H1 (cell line): ENCODE results near the gene CD151. TPM values are rescaled to one million over a fixed set of nuclear protein-coding genes. Genes with fewer than 3 reads are reported as not detected.

Experiments used
- CTCF ChIA-PET: fragments of 300-600 bp; sonication (Branson Sonifier 250); formaldehyde crosslinking; loops from one replicate; lab custom pipeline; 2021; ENCODE audit not compliant: partially characterized antibody; lab: Charles Lee
- POLR2A ChIA-PET: fragments of 300-600 bp; sonication (Branson Sonifier 250); formaldehyde crosslinking; loops from one replicate; lab custom pipeline; 2021; ENCODE audit warnings: inconsistent platforms; ENCODE audit not compliant: partially characterized antibody; lab: Charles Lee
- DNase-seq, 2 experiments: peaks; one replicate each; pipeline versions ENCODE4 v3.0.0 to v3.0.0-alpha.2; 2010 to 2022; ENCODE audit warnings: low spot score in 2 of 2, low read depth in 1 of 2, mixed read lengths in 1 of 2
- FAIRE-seq: peaks from 2 replicates; lab custom pipeline; 2011; peaks lifted over from hg19 to GRCh38; lab: Jason Lieb, UNC
- H2AFZ ChIP-seq: 2 replicates; pipeline ENCODE4 v1.8.1; 2012; ENCODE audit warnings: low read length, inconsistent platforms
- H2AK5ac ChIP-seq: 2 replicates; pipeline ENCODE4 v1.6.1; 2013; ENCODE audit warnings: low read depth, low read length
- H2BK120ac ChIP-seq: replicated peaks from 2 replicates; pipeline ENCODE3; 2013; ENCODE audit warnings: low read depth, low read length, inconsistent platforms
- H2BK12ac ChIP-seq: 2 replicates; pipeline ENCODE4 v1.6.1; 2013; ENCODE audit warnings: low read depth, low read length
- H2BK15ac ChIP-seq: 2 replicates; pipeline ENCODE4 v1.6.1; 2013; ENCODE audit warnings: low read length
- H2BK20ac ChIP-seq: 2 replicates; pipeline ENCODE4 v1.6.1; 2013; ENCODE audit warnings: low read length
- H2BK5ac ChIP-seq: 2 replicates; pipeline ENCODE4 v1.6.1; 2013; ENCODE audit warnings: low read depth, low read length
- H3K14ac ChIP-seq: 2 replicates; pipeline ENCODE4 v1.6.1; 2013; ENCODE audit warnings: inconsistent platforms; ENCODE audit not compliant: insufficient read length
- H3K18ac ChIP-seq: 2 replicates; pipeline ENCODE4 v1.6.1; 2013; ENCODE audit warnings: low read length; ENCODE audit errors: extremely low read depth
- H3K23ac ChIP-seq: 2 replicates; pipeline ENCODE4 v1.6.1; 2013; ENCODE audit warnings: inconsistent platforms; ENCODE audit not compliant: insufficient read length
- H3K23me2 ChIP-seq: 2 replicates; pipeline ENCODE4 v1.6.1; 2013; ENCODE audit warnings: low read depth, low read length
- H3K27ac ChIP-seq: 2 replicates; pipeline ENCODE4 v1.6.1; 2011; ENCODE audit warnings: low read depth, low read length, inconsistent platforms
- H3K27me3 ChIP-seq, 4 experiments: replicated peaks in 1 of 4; 1 replicate in 1 of 4; 2 replicates in 3 of 4; pipeline versions ENCODE4 v1.6.1 to v1.8.1; 2011 to 2013; ENCODE audit warnings: low read length in 3 of 4, mild to moderate bottlenecking in 3 of 4, inconsistent platforms in 2 of 4, mixed read lengths in 2 of 4, moderate library complexity in 1 of 4; ENCODE audit not compliant: control insufficient read depth in 3 of 4, insufficient read depth in 3 of 4; ENCODE audit errors: extremely low read depth in 1 of 4
- H3K36me3 ChIP-seq, 4 experiments: 2 replicates each; pipeline versions ENCODE4 v1.6.1 to v1.8.1; 2011 to 2013; ENCODE audit warnings: mild to moderate bottlenecking in 4 of 4, low read length in 3 of 4, moderate library complexity in 2 of 4, control low read depth in 1 of 4, inconsistent platforms in 1 of 4; ENCODE audit not compliant: insufficient read depth in 4 of 4, control insufficient read depth in 2 of 4
- H3K4ac ChIP-seq: replicated peaks from 2 replicates; pipeline ENCODE3; 2013; ENCODE audit warnings: low read length, low read depth, mixed read lengths, inconsistent platforms; ENCODE audit not compliant: insufficient read length
- H3K4me1 ChIP-seq, 4 experiments: replicated peaks in 1 of 4; 1 replicate in 1 of 4; 2 replicates in 3 of 4; pipeline versions ENCODE4 v1.6.1 to v1.8.1; 2011 to 2013; ENCODE audit warnings: low read length in 3 of 4, inconsistent platforms in 2 of 4, mixed read lengths in 1 of 4; ENCODE audit not compliant: insufficient read depth in 4 of 4, control insufficient read depth in 3 of 4
- H3K4me2 ChIP-seq, 2 experiments: 2 replicates each; pipeline versions ENCODE4 v1.6.1 to v1.8.1; 2011 to 2013; ENCODE audit warnings: low read depth in 2 of 2, low read length in 2 of 2, control low read depth in 1 of 2, inconsistent platforms in 1 of 2, mild to moderate bottlenecking in 1 of 2; ENCODE audit not compliant: insufficient read depth in 1 of 2
- H3K4me3 ChIP-seq, 4 experiments: fragments of 200-600, 300-600 bp in 1 of 4; sonication (generic), shearing (Covaris generic), sonication (Bioruptor Twin) in 1 of 4; 2 replicates each; pipeline versions ENCODE4 v1.5.1 to v1.8.1; 2011 to 2016; ENCODE audit warnings: low read length in 4 of 4, low read depth in 3 of 4, control low read depth in 2 of 4, inconsistent platforms in 2 of 4, mild to moderate bottlenecking in 2 of 4, mixed read lengths in 1 of 4, moderate library complexity in 1 of 4; ENCODE audit not compliant: insufficient read depth in 2 of 4; ENCODE audit errors: extremely low read depth in 1 of 4
- H3K56ac ChIP-seq: replicated peaks from 2 replicates; pipeline ENCODE3; 2013; ENCODE audit warnings: low read depth, mild to moderate bottlenecking, mixed read lengths, low read length, inconsistent platforms; ENCODE audit not compliant: insufficient read length
- H3K79me1 ChIP-seq: 2 replicates; pipeline ENCODE4 v1.6.1; 2013; ENCODE audit warnings: low read depth, low read length, control low read depth
- H3K79me2 ChIP-seq, 2 experiments: 2 replicates each; pipeline versions ENCODE4 v1.6.1 to v1.8.1; 2012 to 2013; ENCODE audit warnings: low read length in 2 of 2, mild to moderate bottlenecking in 2 of 2, inconsistent platforms in 1 of 2; ENCODE audit not compliant: insufficient read depth in 2 of 2, control insufficient read depth in 1 of 2
- H3K9ac ChIP-seq, 4 experiments: replicated peaks in 1 of 4; 1 replicate in 1 of 4; 2 replicates in 3 of 4; pipeline versions ENCODE4 v1.6.1 to v1.8.1; 2011 to 2013; ENCODE audit warnings: low read depth in 3 of 4, low read length in 3 of 4, control low read depth in 2 of 4, mild to moderate bottlenecking in 2 of 4, moderate library complexity in 2 of 4, inconsistent platforms in 1 of 4; ENCODE audit errors: extremely low read depth in 1 of 4
- H3K9me3 ChIP-seq, 2 experiments: 2 replicates each; pipeline versions ENCODE4 v1.6.1 to v1.8.1; 2012 to 2013; ENCODE audit warnings: mild to moderate bottlenecking in 2 of 2, moderate library complexity in 2 of 2, control low read depth in 1 of 2, inconsistent platforms in 1 of 2, low read depth in 1 of 2, low read length in 1 of 2, mixed read lengths in 1 of 2; ENCODE audit not compliant: insufficient read depth in 2 of 2
- H4K20me1 ChIP-seq, 2 experiments: replicated peaks in 1 of 2; 2 replicates each; pipeline versions ENCODE3 to v1.8.1; 2011 to 2013; ENCODE audit warnings: inconsistent platforms in 2 of 2, low read length in 2 of 2, mild to moderate bottlenecking in 1 of 2; ENCODE audit not compliant: insufficient read depth in 2 of 2, control insufficient read depth in 1 of 2
- H4K5ac ChIP-seq: 2 replicates; pipeline ENCODE4 v1.6.1; 2013; ENCODE audit warnings: low read length, low read depth, mixed read lengths, inconsistent platforms; ENCODE audit not compliant: insufficient read length
- H4K8ac ChIP-seq: 2 replicates; pipeline ENCODE4 v1.8.0; 2013; ENCODE audit warnings: mild to moderate bottlenecking, moderate library complexity, low read length, inconsistent platforms; ENCODE audit not compliant: insufficient read depth; ENCODE audit errors: extremely low read depth
- H4K91ac ChIP-seq: replicated peaks from 2 replicates; pipeline ENCODE3; 2013; ENCODE audit warnings: low read length, mixed read lengths, inconsistent platforms; ENCODE audit not compliant: insufficient read length
- CBX8 ChIP-seq: fragments of 300-800, 300-1000 bp; sonication (generic); IDR thresholded peaks from 2 replicates; pipeline ENCODE4 v1.7.1; 2016; ENCODE audit warnings: low read depth, low read length, borderline replicate concordance
- CTBP2 ChIP-seq: IDR thresholded peaks from 2 replicates; pipeline ENCODE4 v1.7.0; 2011; ENCODE audit warnings: borderline replicate concordance, mild to moderate bottlenecking, moderate library complexity, mixed read lengths, low read length; ENCODE audit not compliant: insufficient read depth, insufficient read length
- HDAC2 ChIP-seq, 2 experiments: fragments of 300-600 bp in 1 of 2; sonication (generic) in 1 of 2; IDR thresholded peaks; 2 replicates each; pipeline ENCODE4 v1.6.1; 2011 to 2012; ENCODE audit warnings: low read depth in 2 of 2, low read length in 2 of 2, mild to moderate bottlenecking in 2 of 2, moderate library complexity in 2 of 2, borderline replicate concordance in 1 of 2, inconsistent platforms in 1 of 2
- POLR2A ChIP-seq, 2 experiments: IDR thresholded peaks; 1 replicate in 1 of 2; 2 replicates in 1 of 2; pipeline ENCODE4 v1.6.1; 2011; ENCODE audit warnings: low read depth in 2 of 2, low read length in 2 of 2, mild to moderate bottlenecking in 2 of 2; ENCODE audit errors: control extremely low read depth in 1 of 2
- RBBP5 ChIP-seq: IDR thresholded peaks from 2 replicates; pipeline ENCODE4 v1.7.1; 2012; ENCODE audit warnings: low read depth, mild to moderate bottlenecking, inconsistent platforms, low read length, moderate library complexity, borderline replicate concordance
- WGBS, 2 experiments: shearing (Covaris generic) in 1 of 2; methylation state at CpG; one replicate each; pipeline versions ENCODE4 v1.1.6 to v1.1.7; 2013 to 2015; ENCODE audit warnings: low lambda C conversion rate in 2 of 2, mixed read lengths in 2 of 2, inconsistent platforms in 1 of 2, low coverage in 1 of 2, missing lambda C conversion rate in 1 of 2; ENCODE audit not compliant: insufficient replicate concordance in 2 of 2, insufficient coverage in 1 of 2, insufficient read length in 1 of 2; ENCODE audit errors: extremely low coverage in 1 of 2, missing lambda C conversion rate in 1 of 2; 5-methylcytosine and 5-hydroxymethylcytosine counted together
- polyA plus RNA-seq, 7 experiments: library from polyadenylated mRNA; depleted of rRNA in 3 of 7; stranded (reverse) in 5 of 7; unstranded in 2 of 7; fragments of >200 nt in 5 of 7; fragments of 200-250 nt in 2 of 7; gene quantifications; 1 replicate in 5 of 7; 2 replicates in 1 of 7; 4 replicates in 1 of 7; pipeline versions ENCODE4 v1.2.1 to v1.2.3, GENCODE V29; 2011 to 2013; ENCODE audit warnings: missing spikeins in 2 of 7, mixed read lengths in 2 of 7
- total RNA-seq: library from RNA; stranded (reverse); fragmentation: NEBNext Ultra II Directional; extraction: Animal tissue kit (Norgen Biotek cat#: 25700); gene quantifications from 2 replicates; pipeline ENCODE4 v1.2.1, GENCODE V29; 2021
- TF ChIP-seq, protein P1 (sequence below): IDR thresholded peaks from 2 replicates; pipeline ENCODE4 v1.6.1; 2011; ENCODE audit warnings: low read length, improper control_type of control experiment

CD151 gene
- total and polyA plus RNA-seq, 2 of the 8 experiments (the other 6 are each of a cell fraction or from before 2014, with no cell fraction given): 101 to 212 TPM

DNA sequence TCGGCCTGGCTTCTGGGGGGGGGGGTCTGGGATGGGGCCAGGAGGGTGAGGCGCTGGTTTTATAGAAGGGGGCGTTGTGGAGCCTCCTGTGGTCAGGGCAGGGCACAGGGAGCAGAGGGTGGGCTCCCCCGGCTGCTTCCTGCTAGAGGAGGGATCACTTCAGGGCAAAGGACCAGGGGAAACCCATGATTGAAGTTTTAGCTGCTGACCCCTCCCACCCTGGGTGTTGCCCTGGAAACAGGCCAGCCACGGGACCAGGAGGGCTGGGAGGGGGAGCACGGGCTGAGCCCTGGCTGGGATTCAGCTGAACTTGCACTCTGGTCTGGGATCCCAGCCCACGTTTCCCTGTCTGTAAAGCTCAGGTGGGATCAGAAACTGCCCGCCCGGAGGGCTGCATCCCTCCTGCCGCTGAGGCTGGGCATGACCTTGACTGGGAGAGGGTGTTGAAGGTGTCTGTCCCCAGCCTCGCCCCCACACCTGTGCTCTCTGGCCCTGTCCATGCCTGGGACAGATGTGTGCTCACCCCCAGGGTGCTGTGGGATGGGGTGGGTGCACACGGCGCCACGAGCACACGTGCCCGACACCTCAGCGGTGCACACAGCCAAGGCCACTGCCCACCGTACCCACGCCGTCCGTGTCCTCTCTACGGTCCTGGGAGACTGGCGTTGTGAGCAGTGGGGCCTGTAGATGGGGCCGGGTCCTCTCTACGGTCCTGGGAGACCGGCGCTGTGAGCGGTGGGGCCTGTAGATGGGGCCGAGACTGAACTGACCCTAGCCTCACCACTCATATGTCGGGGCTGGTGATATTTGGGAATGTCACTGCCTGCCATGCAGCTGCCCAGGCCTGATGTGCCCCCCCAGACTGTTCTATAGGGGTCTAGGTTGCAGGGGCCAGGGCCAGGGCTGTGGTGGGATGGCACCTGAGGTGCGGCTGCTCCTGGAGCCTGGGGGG lies 12.2 kb downstream of the CD151 start:
- peak; percentile 36 for FAIRE-seq
- TF ChIP-seq, protein P1, sequence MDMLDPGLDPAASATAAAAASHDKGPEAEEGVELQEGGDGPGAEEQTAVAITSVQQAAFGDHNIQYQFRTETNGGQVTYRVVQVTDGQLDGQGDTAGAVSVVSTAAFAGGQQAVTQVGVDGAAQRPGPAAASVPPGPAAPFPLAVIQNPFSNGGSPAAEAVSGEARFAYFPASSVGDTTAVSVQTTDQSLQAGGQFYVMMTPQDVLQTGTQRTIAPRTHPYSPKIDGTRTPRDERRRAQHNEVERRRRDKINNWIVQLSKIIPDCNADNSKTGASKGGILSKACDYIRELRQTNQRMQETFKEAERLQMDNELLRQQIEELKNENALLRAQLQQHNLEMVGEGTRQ: 0 out of 2 replicates have a peak, but pooled peaks have one; percentile 36
- TF ChIP-seq POLR2A (IDR thresholded peaks at IDR 0.05; ENCODE audit: control extremely low read depth in 1 of 2, low read depth in 2 of 2, low read length in 2 of 2): 0 out of 3 replicates have a peak, but pooled peaks of 1 of the 2 experiments have one; percentile 7
- TF ChIP-seq CTBP2: peak; percentile 16
- no peak for TF ChIP-seq HDAC2 (IDR thresholded peaks at IDR 0.05; ENCODE audit: borderline replicate concordance in 1 of 2, low read depth in 2 of 2, low read length in 2 of 2)
- no peak for TF ChIP-seq CBX8
- peak; percentile 18; the same call in 1 of the 2 replicates for TF ChIP-seq RBBP5

More for the DNA sequence above, 12.2 kb downstream of the CD151 start:
- H2AK5ac ChIP-seq: peak overlapping the region; percentile 57; the same call in 1 of the 2 replicates
- peaks cover 27% of the 10 kb centered on the region; the same call in 1 of the 2 replicates for H3K23me2 ChIP-seq
- H4K5ac ChIP-seq: peak overlapping the region; percentile 61
- CTCF ChIA-PET: interaction anchor here (0.8 to 6.7 kb wide), 14 partner anchors 10 to 206 kb away, joined by 3 to 74 read pairs (median 4); no protein-coding TSS in a partner anchor
- no peak overlapping the region for H2AFZ ChIP-seq
- H2BK5ac ChIP-seq: peak overlapping the region; percentile 92
- H3K23ac ChIP-seq: no peak overlapping the region
- peaks cover 0 to 27% of the 10 kb centered on the region in 2 experiments; a peak in 2 of 4 replicates for H3K79me2 ChIP-seq
- peak overlapping the region; percentile 3 for H3K56ac ChIP-seq
- H2BK120ac ChIP-seq: no peak overlapping the region
- no peaks in the 10 kb centered on the region; a peak in 4 of 7 replicates for H3K27me3 ChIP-seq
- H3K79me1 ChIP-seq: peaks cover 9% of the 10 kb centered on the region; the same call in 1 of the 2 replicates
- H4K8ac ChIP-seq: peak overlapping the region; percentile 0; the same call in 1 of the 2 replicates
- H4K20me1 ChIP-seq: peaks cover 7 to 24% of the 10 kb centered on the region in 2 experiments
- peaks cover 0 to 41% (median 25%) of the 10 kb centered on the region in 4 experiments; a peak in 6 of 7 replicates for H3K4me1 ChIP-seq
- no peak overlapping the region for H3K14ac ChIP-seq
- peak overlapping the region; percentile 87 for H3K4me2 ChIP-seq
- peak overlapping the region; percentile 77; the same call in 1 of the 2 replicates for H2BK12ac ChIP-seq
- peak overlapping the region in 3 of 4 experiments; percentile 42 to 54 (median 45); a peak in 2 of 7 replicates for H3K9ac ChIP-seq
- peak overlapping the region; percentile 81 for H3K18ac ChIP-seq
- peak overlapping the region; percentile 100; the same call in 1 of the 2 replicates for H2BK15ac ChIP-seq
- H3K9me3 ChIP-seq: no peaks in the 10 kb centered on the region
- POLR2A ChIA-PET: interaction anchor here (0.8 to 40.4 kb wide), 8 partner anchors 12 to 210 kb away, joined by 3 to 1917 read pairs (median 3); partner anchors contain the start of genes CD151, CEND1, CRACR2B and PIDD1
- H3K27ac ChIP-seq: peak overlapping the region; percentile 67
- WGBS, 2 experiments: 50% methylated on average over 27 of the region's 31 CpGs; no CpG with 5 or more reads in 1 of the 2 experiments
- H3K36me3 ChIP-seq: peaks cover 2 to 8% (median 6%) of the 10 kb centered on the region in 4 experiments; a peak in 6 of 8 replicates
- peak overlapping the region; percentile 51 to 96 (median 74) for H3K4me3 ChIP-seq
- H4K91ac ChIP-seq: peak overlapping the region; percentile 96
- H3K4ac ChIP-seq: peak overlapping the region; percentile 25
- DNase-seq: peak; percentile 67 to 89
- peak overlapping the region; percentile 98 for H2BK20ac ChIP-seq
